ENCODE measurements around the gene FRG1.

DNA sequence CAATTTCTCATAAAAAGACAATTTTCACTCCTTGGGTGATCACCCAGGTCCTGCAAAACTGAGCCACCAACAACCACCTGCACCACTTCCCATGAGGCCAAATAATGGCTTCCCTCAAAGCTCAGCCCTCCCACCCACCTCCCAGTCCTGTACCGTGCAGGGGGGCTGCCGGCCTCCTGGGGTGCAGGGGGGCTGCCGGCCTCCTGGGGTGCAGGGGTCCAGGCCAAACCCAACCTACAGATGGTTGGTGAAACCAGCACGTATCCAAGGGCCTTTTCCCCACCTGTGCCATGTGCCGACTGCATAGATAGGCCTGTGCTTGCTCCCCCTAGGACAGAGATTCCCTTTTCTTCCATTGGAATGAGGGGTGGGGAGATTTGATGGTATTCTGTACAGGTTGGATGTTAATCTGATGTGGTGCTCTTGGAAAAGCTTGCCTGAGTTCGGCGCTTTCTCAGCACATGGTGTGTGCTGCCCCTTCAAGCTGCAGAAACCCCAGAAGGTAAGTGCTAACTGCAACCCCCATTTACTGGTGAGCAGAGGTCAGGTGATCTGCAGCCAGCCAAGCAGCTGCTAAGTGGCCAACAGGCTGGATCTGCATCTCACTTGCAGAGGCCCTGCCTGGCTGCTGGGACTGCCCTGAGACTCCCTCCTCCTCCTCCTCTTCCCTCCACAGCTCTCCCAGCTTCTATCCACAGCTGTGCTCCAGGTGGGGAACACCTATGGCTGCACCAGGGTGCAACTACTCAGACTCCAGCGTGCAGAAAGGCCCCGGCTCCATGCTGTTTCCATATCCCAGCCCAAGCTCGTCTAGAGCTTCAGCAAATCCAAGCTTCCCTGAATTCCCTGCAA lies 38.8 kb downstream of the FRG1 start:
- TF ChIP-seq POLR2A (IDR thresholded peaks at IDR 0.05) (no peak), POLR2AphosphoS5 (IDR thresholded peaks at IDR 0.05) (no peak), EP300 (IDR thresholded peaks at IDR 0.05) (no peak)
- TF ChIP-seq, protein P1, sequence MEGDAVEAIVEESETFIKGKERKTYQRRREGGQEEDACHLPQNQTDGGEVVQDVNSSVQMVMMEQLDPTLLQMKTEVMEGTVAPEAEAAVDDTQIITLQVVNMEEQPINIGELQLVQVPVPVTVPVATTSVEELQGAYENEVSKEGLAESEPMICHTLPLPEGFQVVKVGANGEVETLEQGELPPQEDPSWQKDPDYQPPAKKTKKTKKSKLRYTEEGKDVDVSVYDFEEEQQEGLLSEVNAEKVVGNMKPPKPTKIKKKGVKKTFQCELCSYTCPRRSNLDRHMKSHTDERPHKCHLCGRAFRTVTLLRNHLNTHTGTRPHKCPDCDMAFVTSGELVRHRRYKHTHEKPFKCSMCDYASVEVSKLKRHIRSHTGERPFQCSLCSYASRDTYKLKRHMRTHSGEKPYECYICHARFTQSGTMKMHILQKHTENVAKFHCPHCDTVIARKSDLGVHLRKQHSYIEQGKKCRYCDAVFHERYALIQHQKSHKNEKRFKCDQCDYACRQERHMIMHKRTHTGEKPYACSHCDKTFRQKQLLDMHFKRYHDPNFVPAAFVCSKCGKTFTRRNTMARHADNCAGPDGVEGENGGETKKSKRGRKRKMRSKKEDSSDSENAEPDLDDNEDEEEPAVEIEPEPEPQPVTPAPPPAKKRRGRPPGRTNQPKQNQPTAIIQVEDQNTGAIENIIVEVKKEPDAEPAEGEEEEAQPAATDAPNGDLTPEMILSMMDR (IDR thresholded peaks at IDR 0.05): no peak
